GM18526 (cell line): ENCODE measurements around the gene CCNQ.
A peak's percentile ranks its signal among the peaks of the same experiment; 100 is the strongest.

Experiments used
- POLR2A ChIP-seq: IDR thresholded peaks from 3 replicates; pipeline ENCODE4 v1.6.1; 2011; ENCODE audit not compliant: insufficient read length; ENCODE audit errors: extremely low read depth

Gene CCNQ

DNA sequence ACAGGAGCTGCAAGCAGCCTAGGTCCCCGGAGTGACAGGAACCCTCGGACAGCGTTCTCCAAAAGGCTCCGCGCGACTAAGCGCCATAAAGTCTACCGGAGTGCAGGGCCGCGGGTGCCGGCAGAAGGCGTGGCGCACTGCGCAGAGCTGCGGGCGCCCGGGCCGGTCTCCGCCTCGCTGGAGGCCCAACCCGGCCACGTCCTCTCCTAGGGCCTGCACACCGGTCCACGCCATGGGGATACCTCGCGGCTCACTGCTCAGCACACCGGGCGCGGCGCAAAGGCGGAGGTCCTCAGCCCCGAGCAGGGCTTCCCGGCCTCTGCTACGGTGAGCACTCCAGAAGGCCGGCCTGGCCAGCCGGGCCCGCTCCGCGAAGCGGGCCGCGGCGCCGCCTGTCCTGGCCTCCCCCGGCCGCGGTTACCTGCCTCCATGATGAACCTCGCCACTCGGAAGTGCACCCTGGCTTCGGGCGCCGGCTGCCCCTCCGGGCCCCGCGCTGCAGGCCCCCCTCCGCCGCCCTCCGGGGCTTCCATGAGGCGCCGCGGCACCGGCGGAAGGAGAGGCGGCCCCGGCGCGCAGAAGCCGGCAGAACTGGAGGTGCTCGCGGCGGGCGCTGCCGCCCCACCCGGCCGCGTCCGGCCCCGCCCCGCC is at the start of gene CCNQ:
TSS of gene CCNQ (minus strand) at position 599 of the 651 bp plus-strand sequence. CDS start at position 533, 66 bp downstream.
- TF ChIP-seq POLR2A = peak; percentile 52

DNA sequence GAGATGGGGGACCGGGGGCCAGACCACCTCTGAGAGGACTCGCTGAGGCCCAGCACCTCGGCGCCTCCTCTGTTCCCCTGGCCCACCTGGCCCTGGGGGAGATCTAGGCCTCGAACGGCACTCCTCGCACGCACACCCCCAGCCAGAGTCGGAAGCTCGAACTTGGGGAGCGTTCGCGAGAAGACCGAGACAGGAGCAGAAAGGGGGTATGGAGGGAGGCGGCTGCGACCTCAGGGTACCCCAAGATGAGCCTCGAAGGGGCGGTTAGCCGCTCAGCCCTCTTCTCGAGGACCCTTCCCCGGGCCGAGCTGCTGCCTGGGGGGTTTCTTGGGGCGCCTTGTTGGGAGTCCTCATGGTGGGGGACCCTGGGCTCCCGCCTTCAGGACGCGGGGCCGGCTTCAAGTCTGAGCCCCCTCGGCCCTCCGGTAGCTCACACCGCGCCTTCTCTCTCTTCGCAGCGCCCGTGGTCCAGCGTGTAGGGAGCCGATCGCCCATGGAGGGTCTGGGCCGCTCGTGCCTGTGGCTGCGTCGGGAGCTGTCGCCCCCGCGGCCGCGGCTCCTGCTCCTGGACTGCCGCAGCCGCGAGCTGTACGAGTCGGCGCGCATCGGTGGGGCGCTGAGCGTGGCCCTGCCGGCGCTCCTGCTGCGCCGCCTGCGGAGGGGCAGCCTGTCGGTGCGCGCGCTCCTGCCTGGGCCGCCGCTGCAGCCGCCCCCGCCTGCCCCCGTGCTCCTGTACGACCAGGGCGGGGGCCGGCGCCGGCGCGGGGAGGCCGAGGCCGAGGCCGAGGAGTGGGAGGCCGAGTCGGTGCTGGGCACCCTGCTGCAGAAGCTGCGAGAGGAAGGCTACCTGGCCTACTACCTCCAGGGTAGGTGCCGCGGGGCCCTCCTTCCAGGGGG is 48.8 kb upstream of the CCNQ start:
- no peak for TF ChIP-seq POLR2A

DNA sequence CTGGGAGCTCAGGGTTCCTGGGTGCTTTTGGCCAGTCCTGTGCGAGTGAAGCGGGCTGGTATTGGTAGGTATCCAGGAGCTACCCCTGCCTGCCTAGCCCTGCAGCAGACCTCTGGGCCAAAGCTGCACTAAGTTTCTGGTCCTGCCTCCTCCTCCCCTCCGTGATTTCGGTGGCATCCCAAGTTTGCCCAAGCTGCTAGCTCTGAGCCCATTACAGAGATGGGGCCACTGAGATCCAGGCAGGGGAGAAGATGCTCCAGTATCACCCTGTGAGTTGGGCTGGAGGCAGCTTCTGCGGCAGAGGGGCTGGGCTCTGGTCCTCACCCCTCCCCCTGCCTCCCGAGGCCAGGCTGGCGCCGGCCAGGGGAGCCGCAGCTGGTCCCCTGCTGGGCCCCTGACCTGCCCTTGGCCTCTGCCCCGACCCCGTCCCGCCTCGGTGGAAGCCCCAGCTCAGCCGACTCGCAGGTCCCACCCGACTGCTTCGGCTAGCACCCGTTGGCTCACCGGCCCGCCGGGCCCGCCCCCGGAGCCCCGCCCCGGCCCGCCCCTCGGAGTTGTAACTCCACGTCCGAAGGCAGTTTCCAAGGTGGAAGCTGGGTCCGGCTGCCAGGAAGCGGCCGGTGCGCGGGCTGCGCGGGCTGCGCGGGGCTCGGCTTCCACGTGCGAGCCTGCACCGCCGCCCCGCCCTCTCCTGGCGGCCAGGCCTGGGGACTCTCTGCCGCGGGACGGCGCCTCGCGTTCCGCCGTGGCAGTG is 47.9 kb upstream of the CCNQ start, which contains the start of gene DUSP9:
TSS of gene DUSP9 (plus strand) at position 584 of the 754 bp plus-strand sequence. CDS start 751 bp downstream, outside the sequence.
- no peak for TF ChIP-seq POLR2A

DNA sequence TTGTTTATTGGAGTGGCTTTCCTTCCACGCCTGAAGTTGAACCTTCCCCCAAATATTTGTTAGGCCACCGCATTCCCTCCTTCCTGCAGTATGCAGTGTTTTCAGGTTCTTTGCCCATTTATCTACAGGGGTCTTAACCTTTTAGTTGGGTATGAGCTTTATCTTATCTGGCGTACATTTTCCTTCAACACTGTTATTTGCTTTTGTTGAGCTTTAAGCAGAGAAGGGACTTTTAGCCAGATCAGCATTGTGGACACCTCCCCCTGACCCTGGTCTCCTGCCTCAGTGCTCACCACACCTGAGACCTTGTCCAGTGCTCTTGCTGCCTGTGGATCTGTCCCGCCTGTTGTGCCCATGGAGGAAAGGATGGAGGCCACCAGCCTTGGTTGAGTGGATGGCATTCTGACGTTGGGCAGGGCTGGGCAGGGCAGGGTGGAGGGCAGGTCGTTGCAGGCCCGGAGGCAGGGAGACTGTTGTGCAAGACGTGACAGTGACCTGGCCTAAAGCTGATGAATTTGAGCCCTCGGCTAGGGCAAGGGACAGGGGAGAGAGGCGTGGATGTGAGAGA is 47.1 kb upstream of the CCNQ start:
- no peak for TF ChIP-seq POLR2A

DNA sequence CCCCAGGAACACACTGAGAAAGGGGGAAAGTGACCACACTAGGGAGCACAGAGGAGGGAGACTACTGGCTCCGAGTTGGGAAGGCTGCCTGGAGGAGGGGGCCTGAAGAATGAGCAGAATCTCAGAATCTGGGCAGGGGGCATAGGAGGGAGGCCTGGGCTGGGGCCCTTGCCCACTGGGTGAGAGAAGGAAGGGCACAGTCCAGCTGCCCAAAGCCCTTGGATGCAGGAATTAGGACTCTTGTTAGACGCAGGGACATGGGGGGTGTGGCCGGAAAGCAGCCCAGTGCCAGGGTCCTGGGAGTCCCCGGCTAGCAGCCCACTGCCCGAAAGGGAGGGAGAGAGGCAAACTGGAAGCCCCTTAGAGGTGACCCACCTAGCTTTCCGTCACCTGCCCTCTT is 46.2 kb upstream of the CCNQ start:
- TF ChIP-seq POLR2A = no peak

GRCh38 chrX:153644356-153645125 is 45.6 kb upstream of the CCNQ start:
- no peak for TF ChIP-seq POLR2A

GRCh38 chrX:153643431-153644351 is 44.8 kb upstream of the CCNQ start:
- TF ChIP-seq POLR2A = no peak

GRCh38 chrX:153642655-153643430 is 43.9 kb upstream of the CCNQ start:
- TF ChIP-seq POLR2A = no peak

- TF ChIP-seq POLR2A = no peak
Observed at GRCh38 chrX:153642051-153642654, 43.2 kb upstream of the CCNQ start.

GRCh38 chrX:153641627-153642026 is 42.7 kb upstream of the CCNQ start:
- no peak for TF ChIP-seq POLR2A

DNA sequence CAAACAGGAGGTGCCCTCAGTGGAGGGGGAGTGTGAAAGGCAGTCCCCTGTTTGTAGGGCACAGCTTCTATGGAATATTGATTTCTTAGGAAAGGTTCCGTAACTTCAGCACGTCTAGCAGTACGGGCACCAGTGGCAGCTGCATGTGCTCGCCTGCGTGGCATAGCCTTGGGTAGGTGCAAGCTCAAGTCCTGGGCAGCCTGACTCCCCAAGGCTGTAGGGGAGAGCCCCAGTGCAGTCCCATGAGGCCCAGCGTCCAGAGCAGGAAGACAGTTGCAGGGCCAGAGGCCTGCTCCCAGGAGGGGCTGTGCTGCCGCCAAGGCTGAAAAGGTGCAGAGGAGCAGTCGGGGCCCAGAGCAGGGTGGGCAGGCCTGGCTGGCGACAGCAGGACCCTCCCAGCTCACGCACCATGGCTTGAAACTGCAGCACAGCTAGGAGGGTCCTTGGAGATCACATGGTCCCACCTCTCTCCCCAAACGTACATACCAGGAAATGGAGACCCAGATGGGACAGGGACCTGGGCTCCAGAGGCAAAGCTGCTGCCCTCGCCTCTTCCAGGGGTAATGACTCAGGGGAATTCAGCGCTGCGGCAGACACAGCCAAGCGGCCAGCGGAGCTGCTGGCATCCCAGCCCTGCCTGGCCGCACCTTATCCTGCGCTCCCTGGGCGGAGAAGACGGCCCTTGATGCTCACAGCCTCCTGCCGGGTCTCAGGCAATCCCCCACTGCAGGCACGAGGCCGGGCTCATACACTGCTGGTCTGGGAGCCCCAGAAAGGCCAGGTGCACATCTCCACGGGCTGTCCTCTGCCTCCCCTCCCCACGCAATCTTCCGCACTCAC is 42.0 kb upstream of the CCNQ start:
- TF ChIP-seq POLR2A = no peak

GRCh38 chrX:153640045-153640686 is 41.2 kb upstream of the CCNQ start:
- no peak for TF ChIP-seq POLR2A
